Measurements from ENCODE around the gene CSTPP1.

DNA sequence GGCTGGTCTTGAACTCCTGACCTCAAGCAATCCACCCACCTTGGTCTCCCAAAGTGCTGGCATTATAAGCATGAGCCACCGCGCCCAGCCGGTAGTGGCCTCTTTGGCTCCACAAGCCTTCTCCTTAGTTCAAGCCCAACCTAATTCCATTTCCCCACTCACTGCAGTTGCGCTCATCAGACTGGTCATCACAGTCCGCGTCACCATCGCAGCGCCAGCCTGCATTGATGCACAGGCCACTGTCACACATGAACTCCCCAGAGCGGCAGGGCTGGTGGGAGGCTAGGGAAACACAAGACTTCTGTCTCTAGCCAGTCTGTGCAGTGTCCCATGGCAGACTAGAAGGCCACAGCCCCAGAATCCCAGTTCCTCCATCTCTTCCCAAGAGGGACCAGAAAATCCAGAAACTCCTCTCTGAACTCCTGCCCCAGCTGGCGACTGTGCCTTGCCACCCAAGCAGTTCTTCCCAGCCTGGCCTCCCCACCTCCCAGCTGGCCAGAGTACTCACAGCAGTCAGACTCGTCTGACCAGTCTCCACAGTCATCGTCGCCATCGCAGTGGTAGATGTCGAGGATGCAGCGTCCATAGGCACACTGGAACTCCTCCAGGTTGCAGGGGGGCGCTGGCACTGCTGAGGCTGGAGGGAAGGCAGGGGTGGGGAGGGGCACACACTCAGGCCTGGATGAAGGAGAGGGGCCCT, 38.0 kb upstream of the CSTPP1 start:
- no peak for TF ChIP-seq EZH2 (IDR thresholded peaks at IDR 0.05; ENCODE audit: low read length)
- TF ChIP-seq, protein P1, sequence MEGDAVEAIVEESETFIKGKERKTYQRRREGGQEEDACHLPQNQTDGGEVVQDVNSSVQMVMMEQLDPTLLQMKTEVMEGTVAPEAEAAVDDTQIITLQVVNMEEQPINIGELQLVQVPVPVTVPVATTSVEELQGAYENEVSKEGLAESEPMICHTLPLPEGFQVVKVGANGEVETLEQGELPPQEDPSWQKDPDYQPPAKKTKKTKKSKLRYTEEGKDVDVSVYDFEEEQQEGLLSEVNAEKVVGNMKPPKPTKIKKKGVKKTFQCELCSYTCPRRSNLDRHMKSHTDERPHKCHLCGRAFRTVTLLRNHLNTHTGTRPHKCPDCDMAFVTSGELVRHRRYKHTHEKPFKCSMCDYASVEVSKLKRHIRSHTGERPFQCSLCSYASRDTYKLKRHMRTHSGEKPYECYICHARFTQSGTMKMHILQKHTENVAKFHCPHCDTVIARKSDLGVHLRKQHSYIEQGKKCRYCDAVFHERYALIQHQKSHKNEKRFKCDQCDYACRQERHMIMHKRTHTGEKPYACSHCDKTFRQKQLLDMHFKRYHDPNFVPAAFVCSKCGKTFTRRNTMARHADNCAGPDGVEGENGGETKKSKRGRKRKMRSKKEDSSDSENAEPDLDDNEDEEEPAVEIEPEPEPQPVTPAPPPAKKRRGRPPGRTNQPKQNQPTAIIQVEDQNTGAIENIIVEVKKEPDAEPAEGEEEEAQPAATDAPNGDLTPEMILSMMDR (optimal IDR thresholded peaks at IDR 0.05 in 1 of 3, IDR thresholded peaks at IDR 0.05 in 1 of 3, conservative IDR thresholded peaks at IDR 0.05 in 1 of 3; ENCODE audit: extremely low read depth in 1 of 3, insufficient read depth in 2 of 3, low read length in 3 of 3): no peak
